Measurements from ENCODE around the gene MAP2.
"Not testable (repeated sequence)": the region's sequence is repeated elsewhere in the genome, so short reads cannot be mapped to it uniquely, and the experiment has no call there.

MAP2 gene

GRCh38 chr2:209598227-209598626 lies 174.4 kb downstream of the MAP2 start:
- not testable (repeated sequence) for DNase-seq

GRCh38 chr2:209600341-209601171 lies 176.7 kb downstream of the MAP2 start:
- DNase-seq: no peak

- no peak for DNase-seq
Measured at GRCh38 chr2:209601497-209601896, 177.7 kb downstream of the MAP2 start.

GRCh38 chr2:209602259-209602658 lies 178.4 kb downstream of the MAP2 start:
- no peak for DNase-seq

GRCh38 chr2:209609531-209609930 lies 185.7 kb downstream of the MAP2 start:
- DNase-seq: no peak

- no peak for DNase-seq
Measured at GRCh38 chr2:209610631-209611030, 186.8 kb downstream of the MAP2 start.

- no peak for DNase-seq
Measured at GRCh38 chr2:209613649-209614305, 189.9 kb downstream of the MAP2 start.

GRCh38 chr2:209614690-209615369 lies 191.0 kb downstream of the MAP2 start:
- DNase-seq: no peak

GRCh38 chr2:209619782-209620181 lies 195.9 kb downstream of the MAP2 start:
- DNase-seq: no peak

GRCh38 chr2:209624192-209624938 lies 200.5 kb downstream of the MAP2 start:
- no peak for DNase-seq

- DNase-seq: no peak
Measured at GRCh38 chr2:209629597-209629996, 205.8 kb downstream of the MAP2 start.

- no peak for DNase-seq
Measured at GRCh38 chr2:209633911-209634310, 210.1 kb downstream of the MAP2 start.

GRCh38 chr2:209636076-209636475 lies 212.2 kb downstream of the MAP2 start:
- DNase-seq: no peak

GRCh38 chr2:209637293-209637692 lies 213.4 kb downstream of the MAP2 start:
- no peak for DNase-seq

- no peak for DNase-seq
Measured at GRCh38 chr2:209638346-209638745, 214.5 kb downstream of the MAP2 start.

GRCh38 chr2:209640358-209640757 lies 216.5 kb downstream of the MAP2 start:
- DNase-seq: no peak

- no peak for DNase-seq
Measured at GRCh38 chr2:209642146-209642820, 218.4 kb downstream of the MAP2 start.

- no peak for DNase-seq
Measured at GRCh38 chr2:209644842-209645241, 221.0 kb downstream of the MAP2 start.

- DNase-seq: no peak
Measured at GRCh38 chr2:209648714-209649113, 224.9 kb downstream of the MAP2 start.

GRCh38 chr2:209653134-209653533 lies 229.3 kb downstream of the MAP2 start:
- DNase-seq: no peak

- DNase-seq: peak; percentile 72
Measured at GRCh38 chr2:209661286-209661894, 237.5 kb downstream of the MAP2 start.

GRCh38 chr2:209662021-209662420 lies 238.2 kb downstream of the MAP2 start:
- DNase-seq: no peak
